Hepatocyte (in vitro differentiated cells): ENCODE measurements around the gene RBFOX2.

Experiments
- EZH2phosphoT487 ChIP-seq: fragments of 200-600 bp; sonication (generic); IDR thresholded peaks from one replicate; pipeline ENCODE4 v1.6.1; 2018; ENCODE audit warnings: antibody characterized with exemption, mild to moderate bottlenecking, low read depth, moderate library complexity; ENCODE audit not compliant: unreplicated experiment, severe bottlenecking
- TF ChIP-seq, protein P1 (sequence below): fragments of 200-600 bp; sonication (generic); IDR thresholded peaks from 2 replicates; pipeline ENCODE4 v1.5.1; 2016; ENCODE audit warnings: antibody characterized with exemption, mild to moderate bottlenecking; ENCODE audit not compliant: poor library complexity

DNA sequence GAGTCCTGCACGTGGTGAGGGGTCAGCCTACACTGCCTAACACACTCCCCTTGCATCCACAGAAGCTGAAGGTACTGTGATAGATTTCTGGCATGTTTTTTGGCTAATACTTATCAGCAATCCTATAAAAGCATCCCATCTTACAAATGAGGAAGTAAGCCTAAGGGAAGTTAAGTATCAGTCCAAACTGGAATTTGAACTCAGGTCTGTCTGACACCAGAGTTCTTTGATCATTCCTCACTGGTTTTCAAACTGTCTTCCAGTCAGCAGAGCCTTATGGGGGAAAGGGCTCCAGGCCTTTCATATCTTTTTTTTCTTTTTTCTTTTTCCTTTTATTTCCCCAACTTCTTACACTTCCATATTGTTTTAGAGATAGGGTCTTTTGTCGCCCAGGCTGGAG, 105.6 kb downstream of the RBFOX2 start:
- TF ChIP-seq, protein P1, sequence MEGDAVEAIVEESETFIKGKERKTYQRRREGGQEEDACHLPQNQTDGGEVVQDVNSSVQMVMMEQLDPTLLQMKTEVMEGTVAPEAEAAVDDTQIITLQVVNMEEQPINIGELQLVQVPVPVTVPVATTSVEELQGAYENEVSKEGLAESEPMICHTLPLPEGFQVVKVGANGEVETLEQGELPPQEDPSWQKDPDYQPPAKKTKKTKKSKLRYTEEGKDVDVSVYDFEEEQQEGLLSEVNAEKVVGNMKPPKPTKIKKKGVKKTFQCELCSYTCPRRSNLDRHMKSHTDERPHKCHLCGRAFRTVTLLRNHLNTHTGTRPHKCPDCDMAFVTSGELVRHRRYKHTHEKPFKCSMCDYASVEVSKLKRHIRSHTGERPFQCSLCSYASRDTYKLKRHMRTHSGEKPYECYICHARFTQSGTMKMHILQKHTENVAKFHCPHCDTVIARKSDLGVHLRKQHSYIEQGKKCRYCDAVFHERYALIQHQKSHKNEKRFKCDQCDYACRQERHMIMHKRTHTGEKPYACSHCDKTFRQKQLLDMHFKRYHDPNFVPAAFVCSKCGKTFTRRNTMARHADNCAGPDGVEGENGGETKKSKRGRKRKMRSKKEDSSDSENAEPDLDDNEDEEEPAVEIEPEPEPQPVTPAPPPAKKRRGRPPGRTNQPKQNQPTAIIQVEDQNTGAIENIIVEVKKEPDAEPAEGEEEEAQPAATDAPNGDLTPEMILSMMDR = no peak
- TF ChIP-seq EZH2phosphoT487 = no peak
